ENCODE data around the gene AXIN2. TPM values are rescaled to one million over a fixed set of nuclear protein-coding genes. Genes with fewer than 3 reads are reported as not detected.

Gene AXIN2
- total RNA-seq, 2 experiments from 2014 or later = 7.7 to 9.8 TPM

GRCh38 chr17:65592125-65592965, 30.9 kb upstream of the AXIN2 start:
- no peak for DNase-seq
- Mint-ChIP-seq H3K4me3 (no peak overlapping the region), H3K27me3 (peaks cover 4% of the 10 kb centered on the region), H3K27ac (no peak overlapping the region), H3K4me1 (peaks cover 21% of the 10 kb centered on the region), H3K9me3 (no peaks in the 10 kb centered on the region), H3K36me3 (no peaks in the 10 kb centered on the region)
- POLR2A ChIA-PET = no interaction called here
- ATAC-seq (ENCODE audit: low read depth) = no peak

DNA sequence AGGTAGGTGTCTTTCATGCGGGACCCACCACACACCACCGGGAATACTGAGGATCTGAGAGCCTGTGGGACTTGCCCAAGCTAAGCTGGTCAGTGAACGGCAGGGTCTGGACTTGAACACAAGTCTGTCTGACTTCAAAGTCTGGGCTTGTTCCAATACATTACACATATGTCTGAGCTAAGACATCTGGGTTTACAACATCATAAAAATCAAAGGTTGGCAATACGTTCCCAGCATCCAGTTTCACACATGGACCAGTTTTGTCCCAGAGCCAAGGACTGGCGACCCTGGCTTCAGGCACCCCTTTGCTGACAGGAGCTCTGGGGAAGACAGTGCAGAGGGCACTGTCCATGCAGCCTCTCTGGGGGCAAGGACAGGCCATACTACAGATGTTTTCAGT, 27.9 kb upstream of the AXIN2 start:
- Mint-ChIP-seq H3K36me3 (no peaks in the 10 kb centered on the region), H3K27ac (no peak overlapping the region), H3K27me3 (peaks cover 4% of the 10 kb centered on the region), H3K4me3 (no peak overlapping the region), H3K4me1 (peaks cover 18% of the 10 kb centered on the region), H3K9me3 (no peaks in the 10 kb centered on the region)
- DNase-seq (no peak), ATAC-seq (ENCODE audit: low read depth) (no peak)
- POLR2A ChIA-PET = no interaction called here

- peaks cover 10% of the 10 kb centered on the region for H3K4me1 Mint-ChIP-seq
- DNase-seq (no peak), ATAC-seq (ENCODE audit: low read depth) (no peak)
- H3K4me3 Mint-ChIP-seq = no peak overlapping the region
- H3K27me3 Mint-ChIP-seq = no peaks in the 10 kb centered on the region
- POLR2A ChIA-PET = no interaction called here
- no peaks in the 10 kb centered on the region for H3K9me3 Mint-ChIP-seq
- no peak overlapping the region for H3K27ac Mint-ChIP-seq
- no peaks in the 10 kb centered on the region for H3K36me3 Mint-ChIP-seq
These were observed 26.8 kb upstream of the AXIN2 start for GRCh38 chr17:65588181-65588808.

DNA sequence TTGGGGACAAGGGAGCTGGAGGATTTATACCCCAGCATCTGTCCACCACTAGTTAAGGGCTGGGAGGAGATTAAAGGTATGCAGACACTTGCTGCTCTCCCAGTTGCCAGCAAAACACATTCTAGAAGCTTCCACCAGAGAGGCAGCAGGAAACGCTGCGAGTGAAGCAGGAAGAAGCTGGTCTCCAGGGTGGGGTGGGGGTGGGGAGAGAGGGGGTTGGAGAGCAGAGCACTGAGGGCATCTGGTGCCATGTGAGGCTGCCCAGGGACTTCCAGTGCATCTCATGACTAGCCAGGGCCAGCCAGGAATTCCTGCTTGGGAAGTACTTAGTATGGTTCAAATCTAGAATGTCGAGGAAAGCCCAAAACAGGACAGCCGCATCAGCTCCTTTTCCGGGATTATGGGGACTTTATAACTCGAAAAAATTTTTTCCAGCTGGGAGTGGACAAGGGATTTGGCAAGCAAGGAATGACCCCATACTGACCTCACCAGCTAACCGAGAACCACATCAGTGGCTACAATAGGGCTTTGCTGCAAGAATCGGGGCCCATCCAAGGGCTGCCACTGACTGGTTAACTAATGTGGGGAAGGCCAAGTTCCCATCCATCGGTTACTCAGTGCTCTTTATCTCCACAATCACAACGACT, 26.2 kb upstream of the AXIN2 start:
- Mint-ChIP-seq H3K4me1 (peaks cover 3% of the 10 kb centered on the region), H3K9me3 (no peaks in the 10 kb centered on the region)

DNA sequence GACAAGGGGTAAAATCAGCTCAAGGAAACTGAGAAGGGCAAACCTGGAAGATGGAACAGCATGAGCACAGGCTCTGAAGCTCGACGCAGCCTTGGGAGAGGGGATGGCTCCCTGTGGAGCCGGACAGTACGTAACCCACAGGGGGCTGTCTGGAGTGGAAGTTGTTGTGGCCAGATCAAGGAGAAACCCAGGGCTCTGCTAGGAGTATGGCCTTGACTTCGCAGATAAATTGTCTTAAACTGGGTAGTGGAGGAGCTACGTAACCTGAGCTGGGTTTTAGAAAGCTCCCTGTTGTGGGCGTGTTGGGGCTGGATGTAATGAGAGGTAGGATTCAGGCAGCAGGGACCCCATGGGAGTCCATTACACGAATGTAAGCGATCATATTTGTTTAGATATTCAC, 25.5 kb upstream of the AXIN2 start:
- Mint-ChIP-seq H3K4me3 (no peak overlapping the region), H3K9me3 (no peaks in the 10 kb centered on the region), H3K4me1 (peaks cover 2% of the 10 kb centered on the region), H3K36me3 (no peaks in the 10 kb centered on the region), H3K27ac (no peak overlapping the region), H3K27me3 (no peaks in the 10 kb centered on the region)
- no peak for DNase-seq
- no peak for ATAC-seq (ENCODE audit: low read depth)
- POLR2A ChIA-PET = interaction anchor here (0.6 kb wide), 1 partner anchor 1404 kb away, joined by 4 read pairs; no protein-coding TSS in a partner anchor

More for the DNA sequence above, 26.2 kb upstream of the AXIN2 start:
- Mint-ChIP-seq H3K27me3 (no peaks in the 10 kb centered on the region), H3K36me3 (no peaks in the 10 kb centered on the region), H3K27ac (no peak overlapping the region), H3K4me3 (no peak overlapping the region)
- POLR2A ChIA-PET = interaction anchor here (0.6 kb wide), 1 partner anchor 1403 kb away, joined by 4 read pairs; no protein-coding TSS in a partner anchor
- DNase-seq (no peak), ATAC-seq (ENCODE audit: low read depth) (no peak)

GRCh38 chr17:65584604-65585521, 23.4 kb upstream of the AXIN2 start:
- DNase-seq (no peak), ATAC-seq (ENCODE audit: low read depth) (no peak)
- Mint-ChIP-seq H3K36me3 (no peaks in the 10 kb centered on the region), H3K4me1 (peaks cover 2% of the 10 kb centered on the region), H3K27ac (no peak overlapping the region), H3K9me3 (no peaks in the 10 kb centered on the region), H3K27me3 (no peaks in the 10 kb centered on the region), H3K4me3 (no peak overlapping the region)
- POLR2A ChIA-PET = no interaction called here

- Mint-ChIP-seq H3K27me3 (no peaks in the 10 kb centered on the region), H3K9me3 (no peaks in the 10 kb centered on the region), H3K36me3 (no peaks in the 10 kb centered on the region), H3K4me1 (peaks cover 2% of the 10 kb centered on the region), H3K27ac (no peak overlapping the region), H3K4me3 (no peak overlapping the region)
- ATAC-seq (ENCODE audit: low read depth) (no peak), DNase-seq (no peak)
- POLR2A ChIA-PET = no interaction called here
These were observed 22.6 kb upstream of the AXIN2 start for GRCh38 chr17:65583921-65584603.

- Mint-ChIP-seq H3K36me3 (no peaks in the 10 kb centered on the region), H3K9me3 (no peaks in the 10 kb centered on the region), H3K27me3 (peaks cover 2% of the 10 kb centered on the region), H3K4me1 (no peaks in the 10 kb centered on the region), H3K27ac (no peak overlapping the region), H3K4me3 (no peak overlapping the region)
- DNase-seq (no peak), ATAC-seq (ENCODE audit: low read depth) (no peak)
- POLR2A ChIA-PET = no interaction called here
These were observed 15.5 kb upstream of the AXIN2 start for GRCh38 chr17:65576939-65577338.

GRCh38 chr17:65573282-65573602, 11.8 kb upstream of the AXIN2 start:
- DNase-seq (no peak), ATAC-seq (ENCODE audit: low read depth) (no peak)
- H3K27me3 Mint-ChIP-seq = peaks cover 7% of the 10 kb centered on the region
- POLR2A ChIA-PET = no interaction called here
- no peaks in the 10 kb centered on the region for H3K9me3 Mint-ChIP-seq
- no peaks in the 10 kb centered on the region for H3K36me3 Mint-ChIP-seq
- no peak overlapping the region for H3K4me3 Mint-ChIP-seq
- H3K27ac Mint-ChIP-seq = no peak overlapping the region
- H3K4me1 Mint-ChIP-seq = no peaks in the 10 kb centered on the region

- Mint-ChIP-seq H3K9me3 (no peaks in the 10 kb centered on the region), H3K27ac (no peak overlapping the region), H3K4me3 (no peak overlapping the region), H3K4me1 (no peaks in the 10 kb centered on the region), H3K27me3 (peaks cover 7% of the 10 kb centered on the region), H3K36me3 (no peaks in the 10 kb centered on the region)
- ATAC-seq (ENCODE audit: low read depth) (no peak), DNase-seq (no peak)
- POLR2A ChIA-PET = no interaction called here
These were observed 11.3 kb upstream of the AXIN2 start for GRCh38 chr17:65572581-65573281.

GRCh38 chr17:65572186-65572580, 10.7 kb upstream of the AXIN2 start:
- no peak for ATAC-seq (ENCODE audit: low read depth)
- Mint-ChIP-seq H3K36me3 (no peaks in the 10 kb centered on the region), H3K4me3 (no peak overlapping the region), H3K9me3 (no peaks in the 10 kb centered on the region), H3K27ac (no peak overlapping the region), H3K4me1 (no peaks in the 10 kb centered on the region), H3K27me3 (peaks cover 7% of the 10 kb centered on the region)
- POLR2A ChIA-PET = no interaction called here
- no peak for DNase-seq

- POLR2A ChIA-PET = no interaction called here
- DNase-seq = no peak
- H3K9me3 Mint-ChIP-seq = no peaks in the 10 kb centered on the region
- ATAC-seq (ENCODE audit: low read depth) = no peak
- no peak overlapping the region for H3K27ac Mint-ChIP-seq
- H3K4me3 Mint-ChIP-seq = no peak overlapping the region
- no peaks in the 10 kb centered on the region for H3K36me3 Mint-ChIP-seq
- H3K4me1 Mint-ChIP-seq = peaks cover 4% of the 10 kb centered on the region
- H3K27me3 Mint-ChIP-seq = peaks cover 7% of the 10 kb centered on the region
These were observed 7.5 kb upstream of the AXIN2 start for GRCh38 chr17:65568918-65569317.
